ENCODE results near the gene PRICKLE2.

- TF ChIP-seq, protein P1, sequence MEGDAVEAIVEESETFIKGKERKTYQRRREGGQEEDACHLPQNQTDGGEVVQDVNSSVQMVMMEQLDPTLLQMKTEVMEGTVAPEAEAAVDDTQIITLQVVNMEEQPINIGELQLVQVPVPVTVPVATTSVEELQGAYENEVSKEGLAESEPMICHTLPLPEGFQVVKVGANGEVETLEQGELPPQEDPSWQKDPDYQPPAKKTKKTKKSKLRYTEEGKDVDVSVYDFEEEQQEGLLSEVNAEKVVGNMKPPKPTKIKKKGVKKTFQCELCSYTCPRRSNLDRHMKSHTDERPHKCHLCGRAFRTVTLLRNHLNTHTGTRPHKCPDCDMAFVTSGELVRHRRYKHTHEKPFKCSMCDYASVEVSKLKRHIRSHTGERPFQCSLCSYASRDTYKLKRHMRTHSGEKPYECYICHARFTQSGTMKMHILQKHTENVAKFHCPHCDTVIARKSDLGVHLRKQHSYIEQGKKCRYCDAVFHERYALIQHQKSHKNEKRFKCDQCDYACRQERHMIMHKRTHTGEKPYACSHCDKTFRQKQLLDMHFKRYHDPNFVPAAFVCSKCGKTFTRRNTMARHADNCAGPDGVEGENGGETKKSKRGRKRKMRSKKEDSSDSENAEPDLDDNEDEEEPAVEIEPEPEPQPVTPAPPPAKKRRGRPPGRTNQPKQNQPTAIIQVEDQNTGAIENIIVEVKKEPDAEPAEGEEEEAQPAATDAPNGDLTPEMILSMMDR (IDR thresholded peaks at IDR 0.05), result no peak
- TF ChIP-seq POLR2AphosphoS5 (IDR thresholded peaks at IDR 0.05), result no peak
Measured at GRCh38 chr3:64266983-64267382, 41.7 kb upstream of the PRICKLE2 start.

All from esophagus muscularis mucosa (tissue), 3 donors.